HS-27A (cell line): ENCODE measurements around the gene NBAS.

Experiments used
- DNase-seq: peaks from one replicate; pipeline ENCODE4 v3.0.0-alpha.2; 2012; ENCODE audit warnings: low read depth, missing footprints

NBAS gene

GRCh38 chr2:15560988-15561573 is at the start of gene NBAS:
Gene NBAS (minus strand): TSS chr2:15561334. CDS start chr2:15561304, 30 bp downstream.
- DNase-seq, result peak; percentile 83

GRCh38 chr2:15610430-15610952 is 49.4 kb upstream of the NBAS start:
- no peak for DNase-seq

DNA sequence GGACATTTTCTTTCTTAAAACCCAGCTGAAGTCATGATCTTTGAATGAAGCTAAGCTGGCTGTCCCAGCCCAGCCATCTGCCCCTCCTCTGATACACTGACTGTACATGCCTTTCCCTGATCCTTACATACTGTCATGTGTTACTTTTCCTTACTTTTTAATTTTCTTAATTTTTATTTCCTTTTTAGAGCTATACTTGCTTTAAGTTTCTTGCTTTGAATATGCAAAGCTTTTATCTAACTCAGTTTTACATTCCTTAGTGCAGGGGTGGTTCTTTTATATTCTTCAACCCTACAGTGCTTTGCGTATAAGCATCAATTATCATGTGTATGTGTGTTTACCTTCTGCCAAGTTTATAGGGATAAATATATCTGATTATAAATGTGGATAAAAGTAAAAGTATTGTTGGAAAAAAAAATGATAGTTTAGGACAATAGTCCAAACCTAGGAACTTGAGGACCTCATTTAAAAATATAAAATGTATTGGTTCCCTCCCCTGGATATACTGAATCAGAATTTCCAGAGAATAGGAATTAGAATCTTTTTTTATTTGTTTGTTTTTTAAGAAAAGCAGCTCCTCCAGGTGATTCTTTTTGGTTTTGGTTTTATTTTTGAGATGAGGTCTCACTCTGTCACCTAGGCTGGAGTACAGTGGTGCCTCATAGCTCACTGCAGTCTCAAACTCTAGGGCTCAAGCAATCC is 48.4 kb upstream of the NBAS start:
- DNase-seq, result no peak

- no peak for DNase-seq
Observed at GRCh38 chr2:15608392-15608761, 47.2 kb upstream of the NBAS start.

GRCh38 chr2:15607709-15608391 is 46.7 kb upstream of the NBAS start:
- DNase-seq, result no peak

GRCh38 chr2:15606481-15607441 is 45.6 kb upstream of the NBAS start:
- no peak for DNase-seq

- no peak for DNase-seq
Observed at GRCh38 chr2:15605721-15606120, 44.6 kb upstream of the NBAS start.

DNA sequence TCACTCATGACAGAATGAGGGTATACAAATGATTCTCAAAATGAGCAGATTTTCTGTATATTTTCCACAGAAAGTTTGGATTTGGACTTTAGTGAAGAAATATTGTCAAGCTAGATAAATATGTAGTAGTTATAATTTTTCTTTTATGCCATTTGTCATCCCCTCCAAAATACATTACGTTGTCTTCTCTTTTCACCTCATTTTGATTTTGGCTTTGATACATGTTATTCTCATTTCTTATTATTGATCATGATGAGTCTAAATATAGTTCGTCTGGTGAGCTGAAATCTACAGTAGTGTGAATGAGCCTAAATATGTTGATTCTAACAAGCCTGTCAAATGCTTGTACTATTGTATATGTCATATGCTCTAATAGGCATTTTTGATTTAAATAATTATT is 42.8 kb upstream of the NBAS start:
- no peak for DNase-seq

GRCh38 chr2:15603044-15603765 is 42.1 kb upstream of the NBAS start:
- no peak for DNase-seq

DNA sequence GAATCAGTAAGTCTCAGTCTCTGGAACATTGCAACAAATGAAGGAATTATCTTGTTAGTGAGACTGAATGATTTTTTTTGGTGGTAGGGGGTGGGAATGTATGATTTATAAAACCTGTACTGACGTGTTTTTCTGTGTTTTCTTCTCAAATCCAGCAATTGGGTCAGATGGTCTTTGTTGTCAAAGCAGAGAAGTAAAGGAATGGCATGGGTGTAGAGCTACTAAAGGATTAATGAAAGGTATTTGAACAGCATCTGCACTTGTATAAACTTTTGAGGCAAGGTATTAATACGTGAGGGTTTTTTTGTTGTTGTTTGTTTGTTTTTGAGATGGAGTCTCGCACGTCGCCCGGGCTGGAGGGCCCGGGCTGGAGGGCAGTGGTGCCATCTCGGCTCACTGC is 41.3 kb upstream of the NBAS start:
- DNase-seq, result no peak

DNA sequence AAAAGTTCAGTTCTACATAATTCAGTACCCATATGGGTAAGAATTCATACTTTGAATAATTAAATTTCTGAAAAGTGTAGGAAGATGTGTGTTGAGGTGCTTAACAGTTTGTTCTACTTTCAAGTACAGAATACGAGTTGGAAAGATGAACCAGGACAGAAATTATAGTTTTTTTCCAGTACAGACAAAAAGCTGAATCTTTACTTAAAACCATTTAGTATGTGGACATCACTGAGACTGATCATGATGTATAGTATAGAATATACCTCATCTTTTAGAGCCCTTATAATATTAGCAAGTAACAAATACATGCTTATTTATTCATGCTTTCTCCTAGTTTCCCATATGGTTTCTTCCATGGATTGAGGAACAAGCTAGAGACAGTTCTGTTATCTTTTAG is 40.5 kb upstream of the NBAS start:
- DNase-seq, result no peak

DNA sequence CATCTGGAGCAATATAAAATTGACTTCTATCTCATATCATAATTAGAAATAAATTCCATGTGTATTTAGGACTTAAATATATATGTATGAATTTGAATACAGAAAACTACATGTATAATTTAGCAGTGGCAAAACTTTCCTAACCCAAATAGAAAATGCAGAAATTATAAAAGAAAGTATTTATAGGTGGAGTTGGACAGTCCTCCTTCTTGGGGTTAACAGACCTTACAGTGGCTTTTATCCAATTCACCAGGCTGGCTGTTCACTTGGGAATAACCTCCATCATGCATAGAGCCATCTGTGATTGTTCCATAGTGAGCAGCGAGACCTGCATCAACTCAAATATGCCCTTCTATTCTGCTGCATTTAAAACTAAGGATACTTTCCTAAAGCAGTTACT is 38.9 kb upstream of the NBAS start:
- no peak for DNase-seq

GRCh38 chr2:15596968-15597367 is 35.8 kb upstream of the NBAS start:
- DNase-seq, result no peak

DNA sequence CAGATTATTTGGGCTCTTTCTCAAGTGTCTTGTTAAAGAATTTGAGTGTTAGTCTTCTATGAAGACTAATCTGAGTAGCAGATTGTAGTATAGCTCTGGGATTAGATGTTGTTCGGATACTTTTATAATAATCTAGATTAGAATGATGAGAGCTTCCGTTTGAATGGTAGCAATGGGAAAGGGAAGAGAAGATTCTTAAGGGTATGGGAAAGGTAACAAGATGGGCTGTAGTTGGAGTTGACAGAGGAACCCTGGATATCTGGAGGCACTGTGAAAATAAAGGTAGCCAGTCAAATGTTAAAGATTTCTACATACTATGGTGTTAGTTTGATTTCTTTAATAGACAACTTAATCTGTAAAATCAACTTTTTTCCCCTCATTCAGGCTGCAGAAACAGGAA is 35.2 kb upstream of the NBAS start:
- DNase-seq, result no peak

DNA sequence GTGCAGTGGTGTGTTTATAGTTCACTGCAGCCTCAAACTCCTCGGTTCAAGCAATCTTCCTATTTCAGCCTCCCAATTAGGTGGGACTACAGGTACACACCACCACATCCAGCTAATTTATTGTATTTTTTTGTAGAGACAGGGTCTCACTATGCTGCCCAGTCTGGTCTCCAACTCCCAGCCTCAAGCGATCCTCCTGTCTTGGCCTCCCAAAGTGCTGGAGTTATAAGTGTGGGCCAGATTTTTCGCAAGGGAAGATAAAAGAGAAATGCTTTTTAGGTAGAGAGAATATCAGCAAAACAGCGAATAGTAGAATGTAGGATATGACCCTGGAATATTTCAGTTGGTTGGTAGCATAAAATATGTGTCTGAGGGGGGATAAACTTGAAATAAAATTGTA is 34.8 kb upstream of the NBAS start:
- DNase-seq, result no peak

GRCh38 chr2:15595342-15595905 is 34.3 kb upstream of the NBAS start:
- DNase-seq, result no peak

DNA sequence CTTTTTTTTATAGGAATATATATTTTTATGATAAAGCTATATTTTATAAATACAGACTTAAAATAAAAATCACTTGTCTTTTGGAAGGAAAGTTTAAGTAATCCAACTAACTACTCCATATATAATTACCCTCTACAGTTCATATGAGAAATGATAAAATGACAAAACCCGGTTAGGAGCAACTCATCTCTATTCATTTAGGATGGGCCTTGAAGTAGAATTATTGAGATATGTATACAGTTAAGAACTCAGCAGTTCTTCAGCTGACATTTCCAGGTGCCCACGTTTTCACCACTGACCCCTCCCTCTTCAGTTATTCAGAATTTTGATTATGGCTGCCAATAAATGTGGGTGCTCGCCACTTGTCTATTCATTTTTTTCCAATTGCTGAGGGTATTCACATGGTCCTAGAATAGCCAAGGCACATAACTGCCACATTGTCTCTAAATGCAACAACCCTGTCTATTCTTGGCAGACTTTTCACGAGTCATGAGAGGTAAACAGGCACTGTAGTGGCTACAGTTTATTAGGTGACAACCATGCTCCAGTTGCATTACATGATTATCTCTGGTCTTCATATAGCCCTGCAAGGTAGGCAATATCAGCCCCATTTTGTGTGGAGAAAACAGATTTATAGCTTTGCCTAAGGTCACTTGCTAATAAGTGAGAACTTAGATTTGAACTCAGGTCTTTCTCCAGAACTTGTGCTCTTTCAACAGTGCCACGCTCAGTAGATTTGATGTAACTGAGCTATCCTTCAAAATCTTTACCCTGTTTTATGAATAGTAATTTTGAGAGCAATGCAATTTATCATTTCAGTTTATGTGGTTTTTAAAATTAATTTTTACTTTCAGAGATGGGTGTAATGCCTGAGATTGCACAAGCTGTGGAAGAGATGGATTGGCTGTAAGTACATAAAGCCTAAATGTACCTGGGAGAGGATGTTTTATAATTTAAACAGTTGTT is 33.4 kb upstream of the NBAS start:
- DNase-seq, result no peak

DNA sequence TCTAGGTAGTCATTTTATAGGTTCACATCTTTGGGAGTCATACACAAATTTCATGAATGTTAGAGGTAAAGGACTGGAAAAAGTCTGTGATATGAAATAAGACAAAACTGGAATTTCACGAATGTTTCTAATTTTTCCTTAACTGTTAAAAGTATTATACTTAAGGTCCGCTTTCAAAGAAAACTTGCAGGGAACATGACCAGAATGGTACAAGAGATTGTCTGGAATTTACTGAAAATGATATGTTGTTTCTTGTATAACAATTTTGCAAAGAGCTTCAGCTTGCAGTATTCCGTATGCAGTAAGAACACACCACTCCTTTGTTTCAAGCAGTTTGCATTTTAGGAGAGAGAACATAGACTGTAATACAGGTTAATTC is 32.2 kb upstream of the NBAS start:
- DNase-seq, result no peak

GRCh38 chr2:15591692-15592463 is 30.7 kb upstream of the NBAS start, which contains the start of gene DDX1:
Gene DDX1 (plus strand): TSS chr2:15591868. CDS start chr2:15591934, 66 bp downstream.
- DNase-seq, result peak; percentile 86
